Lower leg skin (tissue), 3 donors: ENCODE results near the gene S100Z.

Source experiments
- CTCF ChIP-seq, 3 donors: fragments of 450-650 bp; IDR thresholded peaks; one replicate each; pipeline ENCODE4 v1.5.1; 2016; ENCODE audit warnings: antibody characterized with exemption in 3 of 3, mild to moderate bottlenecking in 3 of 3, moderate library complexity in 2 of 3
- POLR2A ChIP-seq, 2 donors: fragments of 450-650 bp; IDR thresholded peaks; one replicate each; pipeline ENCODE4 v1.6.1; 2016 to 2017; ENCODE audit warnings: antibody characterized with exemption in 2 of 2, mild to moderate bottlenecking in 1 of 2, moderate library complexity in 1 of 2

GRCh38 chr5:76804266-76804665 is 45.5 kb upstream of the S100Z start:
- no peak for TF ChIP-seq CTCF (IDR thresholded peaks at IDR 0.05)
- TF ChIP-seq POLR2A (IDR thresholded peaks at IDR 0.05) = no peak
